Panc1 (cell line): Measurements from ENCODE around the gene ZIC4. TPM values are rescaled to one million over a fixed set of nuclear protein-coding genes. Genes with fewer than 3 reads are reported as not detected.

ENCODE experiments used
- ATAC-seq: fragments of 200-7000 bp; cut with Tn5 transposase; 2 replicates; pipeline ENCODE4 v1.9.1; 2020; ENCODE audit warnings: mild to moderate bottlenecking, moderate library complexity
- BruUV-seq: library from RNA; stranded (reverse); fragments of 400-500 nt; replicated peaks from 2 replicates; lab custom pipeline; 2021; lab: Mats Ljungman, UMichigan
- CTCF ChIA-PET: fragments of 300-600 bp; sonication (Branson Sonifier 250); formaldehyde crosslinking; loops from one replicate; lab custom pipeline; 2022; ENCODE audit warnings: antibody characterized with exemption; lab: Charles Lee
- POLR2A ChIA-PET: fragments of 300-600 bp; sonication (Branson Sonifier 250); formaldehyde crosslinking; loops from one replicate; lab custom pipeline; 2022; ENCODE audit warnings: antibody characterized with exemption; lab: Charles Lee
- DNase-seq: peaks from one replicate; pipeline ENCODE4 v3.0.0-alpha.2; 2010; ENCODE audit warnings: low read depth, low spot score
- H3K27ac ChIP-seq: 2 replicates; pipeline ENCODE4 v1.5.1; 2011; ENCODE audit warnings: mild to moderate bottlenecking, low read length, inconsistent platforms
- H3K27me3 ChIP-seq: fragments of 200-500 bp; sonication (Bioruptor generic); 2 replicates; pipeline ENCODE4 v1.6.0; 2014; ENCODE audit warnings: low read length, inconsistent platforms; ENCODE audit not compliant: control insufficient read depth, insufficient read depth
- H3K36me3 ChIP-seq: fragments of 200-500 bp; sonication (Bioruptor generic); 2 replicates; pipeline ENCODE4 v1.5.1; 2014; ENCODE audit warnings: inconsistent platforms, mild to moderate bottlenecking, low read length, moderate library complexity; ENCODE audit not compliant: control insufficient read depth, insufficient read depth
- H3K4me1 ChIP-seq: 2 replicates; pipeline ENCODE4 v1.5.1; 2011; ENCODE audit warnings: inconsistent platforms, mild to moderate bottlenecking, low read length, moderate library complexity; ENCODE audit not compliant: control insufficient read depth, insufficient read depth
- H3K4me3 ChIP-seq, 2 experiments: 2 replicates each; pipeline ENCODE4 v1.5.1; 2011 to 2012; ENCODE audit warnings: low read depth in 2 of 2, low read length in 2 of 2, mild to moderate bottlenecking in 2 of 2, inconsistent platforms in 1 of 2, moderate library complexity in 1 of 2
- H3K9me3 ChIP-seq: fragments of 200-500 bp; sonication (Bioruptor generic); 2 replicates; pipeline ENCODE4 v1.5.1; 2014; ENCODE audit warnings: low read depth, mild to moderate bottlenecking, inconsistent platforms, low read length, moderate library complexity; ENCODE audit not compliant: control insufficient read depth, insufficient read depth
- CTCF ChIP-seq: fragments of 450-650 bp; IDR thresholded peaks from 2 replicates; pipeline ENCODE4 v1.5.1; 2017; ENCODE audit warnings: mild to moderate bottlenecking
- POLR2AphosphoS5 ChIP-seq: IDR thresholded peaks from 2 replicates; pipeline ENCODE4 v1.6.1; 2012; ENCODE audit warnings: mild to moderate bottlenecking, low read depth, low read length, moderate library complexity
- REST ChIP-seq, 2 experiments: IDR thresholded peaks; 2 replicates each; pipeline ENCODE4 v1.6.1; 2011 to 2012; ENCODE audit warnings: low read depth in 2 of 2, control low read depth in 1 of 2, low read length in 1 of 2, mild to moderate bottlenecking in 1 of 2, moderate library complexity in 1 of 2; ENCODE audit not compliant: insufficient read depth in 1 of 2
- SIN3A ChIP-seq: IDR thresholded peaks from 2 replicates; pipeline ENCODE4 v1.6.1; 2012; ENCODE audit warnings: low read depth, mild to moderate bottlenecking, low read length, moderate library complexity, borderline replicate concordance; ENCODE audit not compliant: insufficient read depth
- TCF7L2 ChIP-seq: IDR thresholded peaks from 2 replicates; pipeline ENCODE4 v1.6.1; 2011; ENCODE audit warnings: mild to moderate bottlenecking, low read depth, low read length, inconsistent platforms
- in situ Hi-C: cut with HindIII; loops from 2 replicates; pipeline ENCODE4 v1.10.0; 2016; ENCODE audit warnings: low sequenced_read_pairs, low pct_unique_long_range_greater_than_20kb
- intact Hi-C: fragments of 100-400 bp; cut with micrococcal nuclease; formaldehyde crosslinking; loops from one replicate; pipeline ENCODE4 v1.10.0; 2022; ENCODE audit not compliant: unreplicated experiment
- total RNA-seq: library from RNA; stranded (reverse); gene quantifications from one replicate; pipeline ENCODE4 v1.2.1, GENCODE V29; 2021; ENCODE audit not compliant: unreplicated experiment

The ZIC4 gene
- total RNA-seq, 1 experiment from 2014 or later: not detected

- ChIA-PET POLR2A (no interaction called here), CTCF (interaction anchor here (0.6 kb wide), 1 partner anchor 203 kb away, joined by 4 read pairs; no protein-coding TSS in a partner anchor)
- H3K9me3 ChIP-seq: no peaks in the 10 kb centered on the region
- ATAC-seq (no peak), DNase-seq (no peak)
- H3K4me1 ChIP-seq: no peaks in the 10 kb centered on the region
- H3K27me3 ChIP-seq: no peaks in the 10 kb centered on the region
- TF ChIP-seq SIN3A (no peak), REST (IDR thresholded peaks at IDR 0.05; ENCODE audit: insufficient read depth in 1 of 2, low read depth in 2 of 2, low read length in 1 of 2) (no peak), POLR2AphosphoS5 (no peak), TCF7L2 (no peak), CTCF (no peak)
- no TSS peak for BruUV-seq
- intact Hi-C loops: no loop called here
- in situ Hi-C loops: no loop called here
- no peak overlapping the region for H3K4me3 ChIP-seq
- H3K36me3 ChIP-seq: no peaks in the 10 kb centered on the region
- no peak overlapping the region for H3K27ac ChIP-seq
Observed at GRCh38 chr3:147428754-147429153, 22.4 kb upstream of the ZIC4 start.

- Histone ChIP-seq H3K36me3 (no peaks in the 10 kb centered on the region), H3K4me1 (no peaks in the 10 kb centered on the region), H3K27me3 (no peaks in the 10 kb centered on the region; the same call in 1 of the 2 replicates), H3K27ac (no peak overlapping the region), H3K4me3 (no peak overlapping the region), H3K9me3 (no peaks in the 10 kb centered on the region)
- BruUV-seq: no TSS peak
- DNase-seq: no peak
- intact Hi-C loops (no loop called here), in situ Hi-C loops (no loop called here)
- no peak for ATAC-seq
- ChIA-PET CTCF (no interaction called here), POLR2A (no interaction called here)
- TF ChIP-seq SIN3A (no peak), REST (IDR thresholded peaks at IDR 0.05; ENCODE audit: insufficient read depth in 1 of 2, low read depth in 2 of 2, low read length in 1 of 2) (no peak), TCF7L2 (no peak), CTCF (no peak), POLR2AphosphoS5 (no peak)
Observed at GRCh38 chr3:147428326-147428725, 22.0 kb upstream of the ZIC4 start.
